HG03159 (cell line): ENCODE data around the gene SRP68.
"Not testable (repeated sequence)": the region's sequence is repeated elsewhere in the genome, so short reads cannot be mapped to it uniquely, and the experiment has no call there.

ENCODE experiments used
- ATAC-seq: cut with Tn5 transposase; IDR thresholded peaks from one replicate; pipeline ENCODE4 v1.9.1; 2021; ENCODE audit warnings: mild to moderate bottlenecking, moderate library complexity; ENCODE audit not compliant: unreplicated experiment

Gene SRP68

DNA sequence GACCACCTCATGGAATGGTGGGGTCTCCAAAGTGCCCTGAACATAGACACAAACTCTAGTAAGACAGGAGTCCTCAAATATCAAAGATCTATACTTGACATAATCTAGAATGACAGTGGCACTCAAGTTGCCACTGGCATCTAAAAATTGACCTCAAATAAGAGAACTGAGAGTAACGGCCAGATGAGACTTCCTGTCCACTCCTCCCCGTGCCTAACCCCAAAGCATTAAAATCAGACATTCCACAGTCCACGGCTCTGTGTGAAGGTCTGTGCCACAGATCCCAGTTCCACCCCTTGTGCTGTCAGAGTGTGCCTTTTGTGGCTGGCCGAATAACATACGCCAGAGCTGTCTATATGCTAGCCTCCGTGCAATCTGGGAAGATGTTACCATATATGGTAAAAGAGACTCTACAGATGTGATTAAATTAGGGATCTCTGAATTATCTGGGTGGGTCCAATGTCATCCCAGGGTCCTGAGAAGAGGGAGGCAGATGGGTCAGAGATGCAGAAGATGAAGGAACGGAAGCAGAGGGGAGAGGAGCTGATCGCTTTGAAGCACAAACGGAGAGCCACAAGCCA lies 24.2 kb downstream of the SRP68 start:
- ATAC-seq: no peak

GRCh38 chr17:76046064-76046463 lies 26.3 kb downstream of the SRP68 start:
- no peak for ATAC-seq

- not testable (repeated sequence) for ATAC-seq
These were observed 27.8 kb downstream of the SRP68 start for GRCh38 chr17:76044475-76045007.

DNA sequence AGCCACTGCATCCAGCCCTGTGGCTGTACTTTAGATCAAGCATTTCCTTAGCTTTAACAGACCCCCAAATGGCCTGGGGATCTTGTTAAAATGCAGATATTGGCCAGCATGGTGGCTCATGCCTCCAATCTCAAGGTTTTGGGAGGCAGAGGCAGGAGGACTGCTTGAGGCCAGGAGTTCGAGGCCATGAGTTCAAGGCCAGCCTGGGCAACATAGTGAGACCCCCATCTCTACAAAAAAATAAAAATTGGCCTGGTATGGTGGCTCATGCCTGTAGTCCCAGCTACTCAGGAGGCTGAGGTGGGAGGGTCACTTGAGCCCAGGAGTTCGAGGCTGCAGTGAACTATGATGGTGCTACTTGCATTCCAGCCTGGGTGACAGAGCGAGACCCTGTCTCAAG lies 29.4 kb downstream of the SRP68 start:
- ATAC-seq: not testable (repeated sequence)

DNA sequence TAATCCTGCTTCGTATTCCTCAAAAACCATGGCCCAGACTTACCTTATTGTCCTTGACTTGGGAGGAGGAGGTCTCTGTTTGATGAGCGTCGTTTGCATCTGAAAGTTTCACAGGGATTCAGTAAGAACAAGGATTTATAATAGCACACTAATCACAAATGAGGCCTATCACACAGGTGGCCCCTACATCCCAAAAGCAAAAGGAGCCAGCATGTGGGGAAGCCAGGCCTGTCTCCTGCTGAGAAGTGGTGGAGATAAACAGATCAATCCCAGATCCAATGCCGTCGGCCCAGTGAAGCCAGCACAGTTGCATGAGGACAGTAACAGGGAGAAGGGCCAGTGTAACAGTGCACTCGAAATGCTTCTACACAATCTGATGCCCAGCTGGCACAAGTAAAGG lies 31.9 kb downstream of the SRP68 start:
- ATAC-seq: no peak

- no peak for ATAC-seq
These were observed 33.2 kb downstream of the SRP68 start for GRCh38 chr17:76039121-76039520.

- no peak for ATAC-seq
These were observed 34.3 kb downstream of the SRP68 start for GRCh38 chr17:76038050-76038449.

DNA sequence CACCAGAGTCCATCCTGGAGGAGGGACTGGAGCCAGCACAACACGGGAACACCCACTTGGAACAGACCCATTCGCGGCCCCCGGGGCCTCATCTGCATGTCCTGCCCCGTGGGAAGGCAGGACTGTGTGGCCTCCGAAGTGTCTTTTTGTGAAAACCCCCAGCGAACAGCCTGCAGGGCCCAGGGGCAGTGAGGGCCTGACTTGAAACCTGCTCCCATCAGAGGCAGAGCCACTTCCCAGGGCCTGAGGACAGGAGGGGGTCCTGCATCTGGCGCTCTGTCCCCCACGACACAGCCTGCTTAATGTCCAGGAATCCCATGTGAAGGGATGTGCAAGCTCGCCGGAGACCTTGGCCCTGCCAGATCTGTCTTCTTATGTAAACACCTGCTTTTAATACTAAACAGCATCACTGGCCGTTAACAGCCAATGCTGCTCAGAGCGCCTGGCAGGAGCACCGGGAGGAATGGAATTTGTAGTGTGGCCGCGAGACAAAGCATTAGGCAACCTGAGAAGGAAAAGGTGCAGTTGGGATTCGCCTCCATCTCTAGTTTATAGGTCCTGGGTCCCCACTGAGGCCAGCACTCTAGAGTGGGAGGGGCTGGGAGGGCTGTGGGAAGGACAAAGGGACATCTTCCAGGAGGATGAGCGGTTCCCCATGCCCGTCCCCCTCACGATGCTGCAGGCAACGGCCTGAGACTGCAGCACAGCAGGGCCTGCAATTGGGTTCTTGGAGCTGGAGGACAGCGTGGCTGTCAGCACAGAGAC lies 35.6 kb downstream of the SRP68 start:
- ATAC-seq: no peak

GRCh38 chr17:76034428-76035350 lies 37.6 kb downstream of the SRP68 start:
- ATAC-seq: no peak

DNA sequence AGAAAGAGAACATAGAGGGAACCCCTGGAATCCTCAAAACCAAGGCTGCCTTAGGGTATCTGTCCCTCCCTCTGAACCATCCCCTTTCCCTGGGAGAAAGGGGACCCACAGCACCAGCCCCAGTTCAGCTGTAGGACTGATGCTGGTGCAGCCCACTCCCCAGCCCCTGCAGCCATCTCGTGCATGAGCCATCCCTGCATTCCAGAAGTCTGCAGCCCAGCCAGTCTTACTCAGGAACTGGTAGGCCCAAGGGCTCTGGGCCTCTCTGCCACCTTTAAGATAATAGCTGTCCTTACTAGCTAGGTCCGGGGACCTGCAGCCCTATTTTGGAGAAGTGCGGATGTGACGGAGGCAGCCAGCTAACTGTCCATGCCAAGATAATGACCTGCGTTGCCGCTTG lies 39.2 kb downstream of the SRP68 start:
- no peak for ATAC-seq

- no peak for ATAC-seq
These were observed 39.6 kb downstream of the SRP68 start for GRCh38 chr17:76032780-76033108.

DNA sequence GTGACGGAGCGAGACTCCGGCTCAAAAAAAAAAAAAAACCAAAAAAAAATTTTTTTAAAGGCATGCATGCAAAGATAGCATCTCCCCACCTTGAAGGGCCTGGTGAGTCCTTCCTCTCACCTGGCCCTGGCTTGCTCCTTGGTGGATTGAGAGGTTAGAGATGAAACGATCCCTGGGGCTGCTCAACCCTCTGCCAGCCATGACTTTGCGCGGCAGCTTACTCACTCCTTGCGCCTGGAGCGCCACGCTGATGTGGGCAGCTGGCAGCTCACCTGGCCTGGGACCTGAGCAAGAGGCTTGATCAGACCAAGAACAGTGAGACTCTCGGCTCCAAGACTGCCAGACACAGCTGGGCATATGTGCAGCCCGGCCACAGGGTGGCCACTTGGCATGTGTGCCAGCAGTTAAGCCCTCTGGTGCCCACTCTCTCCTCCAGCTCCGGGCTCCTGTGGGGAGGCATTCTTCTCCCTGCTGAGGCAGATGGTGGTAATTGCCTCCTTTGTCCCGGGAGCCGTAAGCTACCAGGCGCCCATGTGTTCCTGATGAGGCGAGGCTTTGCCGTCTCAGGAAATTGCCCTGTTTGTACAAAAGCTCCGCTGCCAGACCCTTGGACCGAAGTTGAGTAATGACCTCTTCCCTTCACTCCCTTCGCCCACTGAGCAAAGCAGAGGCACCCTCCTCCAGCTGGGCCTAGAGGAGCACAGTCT lies 40.1 kb downstream of the SRP68 start:
- no peak for ATAC-seq

- no peak for ATAC-seq
These were observed 45.0 kb downstream of the SRP68 start, which contains the start of gene EVPL for GRCh38 chr17:76027159-76027839. TSS of gene EVPL (minus strand) at chr17:76027306. CDS start at chr17:76027198, 108 bp downstream.

GRCh38 chr17:76026714-76027158 lies 45.6 kb downstream of the SRP68 start:
- ATAC-seq: no peak

DNA sequence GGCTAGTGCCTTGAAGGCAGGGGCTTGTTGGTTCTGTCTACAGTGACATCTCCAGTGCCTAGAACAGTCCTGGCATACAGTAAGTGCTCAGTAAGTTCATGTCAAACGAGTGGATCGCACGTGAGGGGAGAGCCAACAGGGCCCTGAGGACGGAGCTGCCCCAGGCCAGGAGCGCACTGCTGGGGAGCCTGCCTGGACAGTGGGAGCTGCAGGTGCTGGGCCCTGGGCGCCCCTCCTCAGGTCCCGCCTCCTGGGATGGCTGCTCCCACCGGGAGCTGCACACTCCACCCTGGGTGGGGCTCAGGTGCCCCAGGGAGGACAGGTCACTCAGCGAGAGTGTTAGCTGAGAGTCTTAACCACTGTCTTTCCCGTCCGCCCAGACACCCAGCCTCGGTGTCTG lies 47.0 kb downstream of the SRP68 start:
- ATAC-seq: no peak

DNA sequence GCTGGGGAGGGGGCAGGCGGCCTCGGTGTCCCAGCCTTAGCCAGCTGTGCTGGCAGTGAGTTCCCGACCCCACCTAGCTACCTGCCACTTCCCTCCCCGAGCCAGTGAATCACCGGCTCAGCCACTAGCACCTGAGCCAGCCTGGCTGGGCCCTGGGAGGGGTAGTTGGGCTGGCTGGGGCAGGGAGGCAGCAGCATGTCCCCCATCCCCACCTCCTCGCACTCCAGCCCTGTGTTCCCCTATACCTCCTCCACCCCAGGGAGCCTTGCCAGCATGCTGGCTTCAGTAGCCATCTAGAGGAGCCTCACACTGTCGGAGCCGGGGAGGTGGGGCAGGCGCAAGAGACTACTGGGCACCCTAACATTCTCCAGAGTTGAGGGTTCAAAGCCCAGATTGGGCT lies 48.0 kb downstream of the SRP68 start:
- no peak for ATAC-seq

DNA sequence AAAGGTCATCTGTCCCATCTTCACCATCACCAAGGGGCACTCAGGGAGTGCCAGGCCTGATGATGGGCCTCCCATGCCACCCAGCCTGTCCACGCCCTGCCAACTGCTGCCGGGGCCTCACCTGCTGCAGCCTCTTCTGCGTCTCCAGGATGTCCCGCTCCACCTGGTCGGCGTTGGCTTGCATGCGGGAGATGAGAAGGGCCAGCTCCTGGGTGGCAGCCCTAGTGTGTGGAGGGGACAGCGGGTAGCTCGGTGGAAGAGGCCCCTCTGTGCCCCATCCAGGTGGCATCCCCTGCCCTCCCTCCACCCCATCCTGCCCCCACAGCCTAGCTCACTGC lies 48.4 kb downstream of the SRP68 start:
- no peak for ATAC-seq

GRCh38 chr17:76022973-76023899 lies 49.1 kb downstream of the SRP68 start:
- ATAC-seq: no peak

DNA sequence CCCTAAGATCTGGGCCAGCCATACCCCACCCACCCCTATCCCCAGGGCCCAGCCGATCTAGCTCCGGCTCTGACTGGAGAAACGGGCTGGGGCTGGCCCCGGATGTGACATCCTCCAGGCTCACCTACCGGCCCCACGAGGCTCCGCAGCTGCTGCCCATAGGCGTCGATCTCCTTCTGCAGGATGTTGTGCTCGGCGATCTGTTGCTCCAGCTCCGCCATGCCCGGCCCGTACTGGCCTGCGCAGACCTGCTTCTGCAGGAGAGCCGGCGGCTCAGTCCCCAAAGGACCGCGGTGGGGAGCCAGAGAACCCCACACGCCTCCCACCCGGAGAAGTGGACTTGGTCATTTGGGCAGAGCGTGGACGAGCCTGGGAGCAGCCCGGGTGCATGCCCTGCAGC lies 50.0 kb downstream of the SRP68 start:
- no peak for ATAC-seq
